ENCODE measurements around the gene CHRNA1.
"Not testable (repeated sequence)": the region's sequence is repeated elsewhere in the genome, so short reads cannot be mapped to it uniquely, and the experiment has no call there.

Gene CHRNA1

GRCh38 chr2:174717916-174718315, 46.4 kb downstream of the CHRNA1 start:
- no peak for DNase-seq (ENCODE audit: low read depth in 1 of 2, low spot score in 1 of 2)

GRCh38 chr2:174717273-174717672, 47.0 kb downstream of the CHRNA1 start:
- DNase-seq (ENCODE audit: low read depth in 1 of 2, low spot score in 1 of 2) = no peak

GRCh38 chr2:174716785-174717184, 47.5 kb downstream of the CHRNA1 start:
- DNase-seq (ENCODE audit: low read depth in 1 of 2, low spot score in 1 of 2) = no peak

GRCh38 chr2:174713686-174714085, 50.6 kb downstream of the CHRNA1 start:
- no peak for DNase-seq (ENCODE audit: low read depth in 1 of 2, low spot score in 1 of 2)

- no peak for DNase-seq (ENCODE audit: low read depth in 1 of 2, low spot score in 1 of 2)
These were observed 53.1 kb downstream of the CHRNA1 start for GRCh38 chr2:174711206-174711605.

- not testable (repeated sequence) for DNase-seq (ENCODE audit: low read depth in 1 of 2, low spot score in 1 of 2)
These were observed 54.8 kb downstream of the CHRNA1 start for GRCh38 chr2:174709416-174710004.

- no peak for DNase-seq (ENCODE audit: low read depth in 1 of 2, low spot score in 1 of 2)
These were observed 55.6 kb downstream of the CHRNA1 start for GRCh38 chr2:174708713-174709112.

- no peak for DNase-seq (ENCODE audit: low read depth in 1 of 2, low spot score in 1 of 2)
These were observed 59.0 kb downstream of the CHRNA1 start for GRCh38 chr2:174705321-174705720.

- DNase-seq (ENCODE audit: low read depth in 1 of 2, low spot score in 1 of 2) = no peak
These were observed 59.6 kb downstream of the CHRNA1 start for GRCh38 chr2:174704642-174705041.

- DNase-seq (ENCODE audit: low read depth in 1 of 2, low spot score in 1 of 2) = no peak
These were observed 60.2 kb downstream of the CHRNA1 start for GRCh38 chr2:174704061-174704460.

GRCh38 chr2:174703430-174703829, 60.8 kb downstream of the CHRNA1 start:
- no peak for DNase-seq (ENCODE audit: low read depth in 1 of 2, low spot score in 1 of 2)

GRCh38 chr2:174702541-174702940, 61.7 kb downstream of the CHRNA1 start:
- DNase-seq (ENCODE audit: low read depth in 1 of 2, low spot score in 1 of 2) = no peak

GRCh38 chr2:174699993-174700766, 64.1 kb downstream of the CHRNA1 start:
- no peak for DNase-seq (ENCODE audit: low read depth in 1 of 2, low spot score in 1 of 2)
